GM18858 (cell line): ENCODE data around the gene BSN.
A peak's percentile ranks its signal among the peaks of the same experiment; 100 is the strongest.
"Not testable (repeated sequence)": the region's sequence is repeated elsewhere in the genome, so short reads cannot be mapped to it uniquely, and the experiment has no call there.

Experiments
- ATAC-seq: cut with Tn5 transposase; IDR thresholded peaks from one replicate; pipeline ENCODE4 v1.9.1; 2021; ENCODE audit not compliant: unreplicated experiment

Gene BSN

GRCh38 chr3:49535971-49536874, 18.1 kb upstream of the BSN start:
- no peak for ATAC-seq

GRCh38 chr3:49536875-49537533, 17.3 kb upstream of the BSN start:
- no peak for ATAC-seq

- peak; percentile 80 for ATAC-seq
Measured at GRCh38 chr3:49539659-49540560, 14.4 kb upstream of the BSN start.

- ATAC-seq = no peak
Measured at GRCh38 chr3:49552087-49552486, 2.2 kb upstream of the BSN start.

GRCh38 chr3:49553324-49553691, 969 bp upstream of the BSN start:
- ATAC-seq = no peak

GRCh38 chr3:49554633-49555265, 472 bp downstream of the BSN start:
- ATAC-seq = no peak

GRCh38 chr3:49556500-49557275, 2.4 kb downstream of the BSN start:
- ATAC-seq = no peak

GRCh38 chr3:49563040-49563578, 8.8 kb downstream of the BSN start:
- ATAC-seq = no peak

- ATAC-seq = no peak
Measured at GRCh38 chr3:49563766-49564165, 9.5 kb downstream of the BSN start.

- ATAC-seq = no peak
Measured at GRCh38 chr3:49566312-49566711, 12.0 kb downstream of the BSN start.

GRCh38 chr3:49567406-49567805, 13.1 kb downstream of the BSN start:
- no peak for ATAC-seq

GRCh38 chr3:49568965-49569364, 14.7 kb downstream of the BSN start:
- no peak for ATAC-seq

- ATAC-seq = no peak
Measured at GRCh38 chr3:49570028-49570654, 15.9 kb downstream of the BSN start.

- no peak for ATAC-seq
Measured at GRCh38 chr3:49582177-49582576, 27.9 kb downstream of the BSN start.

GRCh38 chr3:49585261-49585755, 31.0 kb downstream of the BSN start:
- ATAC-seq = not testable (repeated sequence)

GRCh38 chr3:49591615-49592014, 37.3 kb downstream of the BSN start:
- no peak for ATAC-seq

GRCh38 chr3:49593041-49593440, 38.8 kb downstream of the BSN start:
- no peak for ATAC-seq

- no peak for ATAC-seq
Measured at GRCh38 chr3:49600781-49601180, 46.5 kb downstream of the BSN start.

GRCh38 chr3:49601358-49602048, 47.2 kb downstream of the BSN start:
- no peak for ATAC-seq
